Measurements from ENCODE around the gene ODC1. TPM values are rescaled to one million over a fixed set of nuclear protein-coding genes. Genes with fewer than 3 reads are reported as not detected.

Gene ODC1
- total RNA-seq, 3 donors from 2014 or later: 39.8 to 68.8 (median 60.3) TPM

- Histone ChIP-seq H3K9me3 (no peaks in the 10 kb centered on the region), H3K36me3 (no peaks in the 10 kb centered on the region), H3K4me3 (no peak overlapping the region), H3K27me3 (no peaks in the 10 kb centered on the region), H3K27ac (peak overlapping the region in 1 of 2 donors; percentile 32), H3K4me1 (no peaks in the 10 kb centered on the region)
- TF ChIP-seq CTCF (IDR thresholded peaks at IDR 0.05): no peak
- TF ChIP-seq POLR2AphosphoS5 (IDR thresholded peaks at IDR 0.05): no peak
- no peak for TF ChIP-seq POLR2A (IDR thresholded peaks at IDR 0.05)
- no peak for DNase-seq (ENCODE audit: low spot score in 2 of 2)
- intact Hi-C loops (cut with DNase I; ENCODE audit: low total_unique reads): no loop called here
These were observed 55.0 kb downstream of the ODC1 start for GRCh38 chr2:10392951-10393639.

- Histone ChIP-seq H3K27me3 (no peaks in the 10 kb centered on the region), H3K4me1 (no peaks in the 10 kb centered on the region), H3K9me3 (no peaks in the 10 kb centered on the region), H3K4me3 (no peak overlapping the region), H3K27ac (peak overlapping the region in 1 of 2 donors; percentile 32), H3K36me3 (no peaks in the 10 kb centered on the region)
- intact Hi-C loops (cut with DNase I; ENCODE audit: low total_unique reads): no loop called here
- DNase-seq (ENCODE audit: low spot score in 2 of 2): no peak
- TF ChIP-seq POLR2A (IDR thresholded peaks at IDR 0.05) (no peak), CTCF (IDR thresholded peaks at IDR 0.05) (no peak), POLR2AphosphoS5 (IDR thresholded peaks at IDR 0.05) (no peak)
These were observed 55.6 kb downstream of the ODC1 start for GRCh38 chr2:10392548-10392947.

- Histone ChIP-seq H3K4me1 (no peaks in the 10 kb centered on the region), H3K27me3 (no peaks in the 10 kb centered on the region), H3K4me3 (no peak overlapping the region), H3K36me3 (no peaks in the 10 kb centered on the region), H3K27ac (no peak overlapping the region), H3K9me3 (no peaks in the 10 kb centered on the region)
- TF ChIP-seq POLR2AphosphoS5 (IDR thresholded peaks at IDR 0.05) (no peak), POLR2A (IDR thresholded peaks at IDR 0.05) (no peak), CTCF (IDR thresholded peaks at IDR 0.05) (no peak)
- DNase-seq (ENCODE audit: low spot score in 2 of 2): no peak
- intact Hi-C loops (cut with DNase I; ENCODE audit: low total_unique reads): no loop called here
These were observed 56.0 kb downstream of the ODC1 start for GRCh38 chr2:10392100-10392499.

GRCh38 chr2:10390369-10390801, 57.7 kb downstream of the ODC1 start:
- Histone ChIP-seq H3K4me3 (no peak overlapping the region), H3K27ac (no peak overlapping the region), H3K36me3 (no peaks in the 10 kb centered on the region), H3K27me3 (no peaks in the 10 kb centered on the region), H3K9me3 (no peaks in the 10 kb centered on the region), H3K4me1 (no peaks in the 10 kb centered on the region)
- DNase-seq (ENCODE audit: low spot score in 2 of 2): no peak
- intact Hi-C loops (cut with DNase I; ENCODE audit: low total_unique reads): no loop called here
- TF ChIP-seq CTCF (IDR thresholded peaks at IDR 0.05) (no peak), POLR2AphosphoS5 (IDR thresholded peaks at IDR 0.05) (no peak), POLR2A (IDR thresholded peaks at IDR 0.05) (no peak)

Other genes starting within 250 kb of the ODC1 start
- 10 to 100 TPM; 38.6 to 41.9 (median 41.6) TPM for gene HPCAL1, start 145.4 kb downstream of the ODC1 start, total RNA-seq
- gene NOL10, start 241.6 kb upstream of the ODC1 start, total RNA-seq: 10 to 100 TPM; 23.5 to 41.6 (median 31.1) TPM